ENCODE measurements around the gene RPS2.

DNA sequence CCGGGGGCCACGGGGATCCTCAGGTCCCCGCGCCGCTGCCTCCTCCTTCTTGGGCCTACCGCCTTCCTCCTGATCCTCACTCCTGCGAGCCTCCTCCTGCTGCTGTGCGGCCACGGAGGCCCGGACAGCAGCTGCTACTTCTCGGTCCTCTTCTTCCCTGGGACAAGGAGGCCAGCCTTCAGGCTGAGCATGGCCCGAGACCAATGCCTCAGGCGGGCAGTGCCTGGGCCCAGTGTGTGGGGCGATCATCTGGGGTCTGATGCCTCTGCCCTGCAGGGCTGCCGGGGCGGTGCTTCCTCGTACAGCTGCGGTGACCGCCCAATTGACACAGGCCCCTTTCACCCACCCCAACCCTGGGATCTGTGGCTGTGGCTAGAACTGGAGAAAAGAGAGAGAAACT lies 36.4 kb upstream of the RPS2 start:
- TF ChIP-seq, protein P1, sequence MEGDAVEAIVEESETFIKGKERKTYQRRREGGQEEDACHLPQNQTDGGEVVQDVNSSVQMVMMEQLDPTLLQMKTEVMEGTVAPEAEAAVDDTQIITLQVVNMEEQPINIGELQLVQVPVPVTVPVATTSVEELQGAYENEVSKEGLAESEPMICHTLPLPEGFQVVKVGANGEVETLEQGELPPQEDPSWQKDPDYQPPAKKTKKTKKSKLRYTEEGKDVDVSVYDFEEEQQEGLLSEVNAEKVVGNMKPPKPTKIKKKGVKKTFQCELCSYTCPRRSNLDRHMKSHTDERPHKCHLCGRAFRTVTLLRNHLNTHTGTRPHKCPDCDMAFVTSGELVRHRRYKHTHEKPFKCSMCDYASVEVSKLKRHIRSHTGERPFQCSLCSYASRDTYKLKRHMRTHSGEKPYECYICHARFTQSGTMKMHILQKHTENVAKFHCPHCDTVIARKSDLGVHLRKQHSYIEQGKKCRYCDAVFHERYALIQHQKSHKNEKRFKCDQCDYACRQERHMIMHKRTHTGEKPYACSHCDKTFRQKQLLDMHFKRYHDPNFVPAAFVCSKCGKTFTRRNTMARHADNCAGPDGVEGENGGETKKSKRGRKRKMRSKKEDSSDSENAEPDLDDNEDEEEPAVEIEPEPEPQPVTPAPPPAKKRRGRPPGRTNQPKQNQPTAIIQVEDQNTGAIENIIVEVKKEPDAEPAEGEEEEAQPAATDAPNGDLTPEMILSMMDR (conservative IDR thresholded peaks at IDR 0.05; ENCODE audit: low read length), result no peak
- TF ChIP-seq EZH2phosphoT487 (IDR thresholded peaks at IDR 0.05; ENCODE audit: borderline replicate concordance, low read depth, low read length), result no peak

Data from OCI-LY7 (cell line).